ENCODE measurements around the gene GDPD2.

GDPD2 gene

DNA sequence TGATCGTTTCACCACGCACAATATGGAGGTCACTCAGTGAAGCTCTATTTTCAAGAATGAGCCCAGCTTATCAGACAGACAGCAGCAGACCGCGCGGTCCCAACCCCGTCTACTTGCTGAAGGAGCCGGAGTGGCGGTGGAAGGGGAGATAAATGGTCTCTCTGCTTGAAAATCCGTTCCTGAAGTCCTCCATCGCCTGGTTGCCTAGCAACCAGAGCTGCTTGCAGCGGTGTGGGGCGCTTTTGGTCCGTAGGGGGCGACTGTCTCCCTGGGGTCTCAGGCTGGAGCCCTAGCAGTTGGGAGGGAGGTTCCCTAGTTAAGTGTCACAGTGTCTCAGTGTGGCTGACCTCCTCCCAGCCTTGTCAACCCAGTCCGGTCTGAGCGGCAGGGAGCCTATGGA lies 13.2 kb downstream of the GDPD2 start:
- peaks cover 9% of the 10 kb centered on the region for H3K4me1 ChIP-seq (ENCODE audit: insufficient read depth, poor library complexity, severe bottlenecking)
- no peak overlapping the region for H3K4me3 ChIP-seq (ENCODE audit: severe bottlenecking)
- DNase-seq (ENCODE audit: low spot score) = no peak
- TF ChIP-seq, protein P1, sequence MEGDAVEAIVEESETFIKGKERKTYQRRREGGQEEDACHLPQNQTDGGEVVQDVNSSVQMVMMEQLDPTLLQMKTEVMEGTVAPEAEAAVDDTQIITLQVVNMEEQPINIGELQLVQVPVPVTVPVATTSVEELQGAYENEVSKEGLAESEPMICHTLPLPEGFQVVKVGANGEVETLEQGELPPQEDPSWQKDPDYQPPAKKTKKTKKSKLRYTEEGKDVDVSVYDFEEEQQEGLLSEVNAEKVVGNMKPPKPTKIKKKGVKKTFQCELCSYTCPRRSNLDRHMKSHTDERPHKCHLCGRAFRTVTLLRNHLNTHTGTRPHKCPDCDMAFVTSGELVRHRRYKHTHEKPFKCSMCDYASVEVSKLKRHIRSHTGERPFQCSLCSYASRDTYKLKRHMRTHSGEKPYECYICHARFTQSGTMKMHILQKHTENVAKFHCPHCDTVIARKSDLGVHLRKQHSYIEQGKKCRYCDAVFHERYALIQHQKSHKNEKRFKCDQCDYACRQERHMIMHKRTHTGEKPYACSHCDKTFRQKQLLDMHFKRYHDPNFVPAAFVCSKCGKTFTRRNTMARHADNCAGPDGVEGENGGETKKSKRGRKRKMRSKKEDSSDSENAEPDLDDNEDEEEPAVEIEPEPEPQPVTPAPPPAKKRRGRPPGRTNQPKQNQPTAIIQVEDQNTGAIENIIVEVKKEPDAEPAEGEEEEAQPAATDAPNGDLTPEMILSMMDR (IDR thresholded peaks at IDR 0.05; ENCODE audit: poor library complexity, severe bottlenecking) = no peak
- ATAC-seq (ENCODE audit: low read depth) = no peak
- H3K27me3 ChIP-seq (ENCODE audit: insufficient read depth, poor library complexity, severe bottlenecking) = no peaks in the 10 kb centered on the region
- H3K36me3 ChIP-seq (ENCODE audit: low read depth) = no peaks in the 10 kb centered on the region
- H3K9me3 ChIP-seq (ENCODE audit: severe bottlenecking) = no peaks in the 10 kb centered on the region
- no peak overlapping the region for H3K27ac ChIP-seq (ENCODE audit: poor library complexity, severe bottlenecking)

DNA sequence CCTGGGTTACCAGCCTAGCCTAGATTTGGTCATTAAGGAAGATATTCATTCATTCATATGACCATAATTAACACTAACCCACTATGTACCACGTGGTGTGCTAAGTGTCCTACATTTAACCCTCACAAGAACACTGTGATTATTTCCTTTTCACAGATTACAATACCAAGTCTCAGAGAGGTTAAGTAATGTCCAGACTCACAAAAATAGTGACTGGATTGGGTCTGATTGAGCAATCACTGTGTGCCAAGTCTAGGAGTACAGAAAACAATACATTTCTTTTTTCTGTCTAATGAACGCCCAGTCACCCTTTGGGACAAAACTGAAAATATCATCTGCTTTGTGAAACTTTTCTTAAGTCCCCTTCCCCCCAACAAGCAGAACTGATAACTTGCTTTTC lies 13.9 kb downstream of the GDPD2 start:
- H3K27me3 ChIP-seq (ENCODE audit: insufficient read depth, poor library complexity, severe bottlenecking) = no peaks in the 10 kb centered on the region
- H3K4me1 ChIP-seq (ENCODE audit: insufficient read depth, poor library complexity, severe bottlenecking) = peaks cover 9% of the 10 kb centered on the region
- no peaks in the 10 kb centered on the region for H3K9me3 ChIP-seq (ENCODE audit: severe bottlenecking)
- ATAC-seq (ENCODE audit: low read depth) = no peak
- H3K4me3 ChIP-seq (ENCODE audit: severe bottlenecking) = no peak overlapping the region
- H3K36me3 ChIP-seq (ENCODE audit: low read depth) = no peaks in the 10 kb centered on the region
- H3K27ac ChIP-seq (ENCODE audit: poor library complexity, severe bottlenecking) = no peak overlapping the region
- TF ChIP-seq, protein P1 (IDR thresholded peaks at IDR 0.05; ENCODE audit: poor library complexity, severe bottlenecking) = no peak
- no peak for DNase-seq (ENCODE audit: low spot score)

DNA sequence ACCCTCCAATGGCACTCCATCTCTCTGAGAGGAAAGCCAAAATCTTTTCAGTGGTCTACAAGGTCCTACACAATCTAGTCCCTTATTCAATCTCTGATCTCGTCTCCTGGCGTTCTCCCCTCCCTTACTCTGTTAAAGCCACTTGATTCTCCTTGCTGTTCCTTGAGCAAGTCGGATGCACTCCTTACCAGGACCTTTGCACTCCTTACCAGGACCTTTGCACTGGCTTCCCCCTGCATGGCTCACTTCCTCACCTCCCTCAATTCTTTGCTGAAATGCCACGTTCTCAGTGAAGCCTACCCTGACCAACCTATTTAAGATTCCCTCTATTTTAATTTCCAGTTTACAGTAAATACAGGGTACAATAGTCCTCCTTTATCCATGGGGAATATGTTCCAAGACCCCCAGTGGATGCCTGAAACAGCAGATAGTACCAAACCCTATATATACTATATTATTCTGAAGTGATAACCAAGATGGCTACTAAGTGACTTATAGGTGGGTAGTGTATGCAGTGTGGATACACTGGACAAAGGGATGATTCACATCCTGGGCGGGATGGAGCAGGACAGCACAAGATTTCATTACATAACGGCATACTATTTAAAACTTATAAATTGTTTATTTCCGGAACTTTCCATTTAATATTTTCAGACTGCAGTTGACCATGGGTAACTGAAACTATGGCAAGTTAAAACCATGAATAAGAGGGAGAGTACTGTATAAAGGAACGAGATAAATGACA lies 15.0 kb downstream of the GDPD2 start:
- TF ChIP-seq, protein P1 (IDR thresholded peaks at IDR 0.05; ENCODE audit: poor library complexity, severe bottlenecking) = no peak
- DNase-seq (ENCODE audit: low spot score) (no peak), ATAC-seq (ENCODE audit: low read depth) (peak; percentile 43; the same call in 2 of the 3 replicates)
- Histone ChIP-seq H3K9me3 (ENCODE audit: severe bottlenecking) (no peaks in the 10 kb centered on the region), H3K36me3 (ENCODE audit: low read depth) (no peaks in the 10 kb centered on the region), H3K4me3 (ENCODE audit: severe bottlenecking) (no peak overlapping the region), H3K27ac (ENCODE audit: poor library complexity, severe bottlenecking) (peak overlapping the region; percentile 40), H3K4me1 (ENCODE audit: insufficient read depth, poor library complexity, severe bottlenecking) (peaks cover 9% of the 10 kb centered on the region), H3K27me3 (ENCODE audit: insufficient read depth, poor library complexity, severe bottlenecking) (no peaks in the 10 kb centered on the region)

DNA sequence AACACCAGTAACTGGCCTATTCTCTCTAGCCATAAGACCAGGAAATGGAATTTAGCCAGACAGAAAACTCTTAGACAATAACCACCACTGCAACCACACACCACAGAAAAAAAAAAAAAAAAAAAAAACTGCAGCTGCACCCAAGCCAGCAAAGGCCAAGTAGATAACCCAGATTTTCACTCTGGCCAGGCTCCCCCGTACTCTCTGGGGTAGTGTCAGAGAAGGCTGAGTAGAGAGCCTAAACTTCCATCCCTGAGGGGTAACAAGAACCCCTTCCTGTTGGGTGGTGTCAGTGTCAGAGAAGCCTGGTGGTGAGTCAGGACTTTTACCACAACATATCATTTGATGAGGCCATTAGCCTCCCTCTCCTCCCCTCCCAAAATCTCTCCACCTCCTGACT lies 15.9 kb downstream of the GDPD2 start:
- Histone ChIP-seq H3K4me3 (ENCODE audit: severe bottlenecking) (no peak overlapping the region), H3K27me3 (ENCODE audit: insufficient read depth, poor library complexity, severe bottlenecking) (no peaks in the 10 kb centered on the region), H3K9me3 (ENCODE audit: severe bottlenecking) (no peaks in the 10 kb centered on the region), H3K27ac (ENCODE audit: poor library complexity, severe bottlenecking) (peak overlapping the region; percentile 40), H3K4me1 (ENCODE audit: insufficient read depth, poor library complexity, severe bottlenecking) (peaks cover 9% of the 10 kb centered on the region), H3K36me3 (ENCODE audit: low read depth) (no peaks in the 10 kb centered on the region)
- TF ChIP-seq, protein P1 (IDR thresholded peaks at IDR 0.05; ENCODE audit: poor library complexity, severe bottlenecking) = no peak
- DNase-seq (ENCODE audit: low spot score) (no peak), ATAC-seq (ENCODE audit: low read depth) (no peak)

DNA sequence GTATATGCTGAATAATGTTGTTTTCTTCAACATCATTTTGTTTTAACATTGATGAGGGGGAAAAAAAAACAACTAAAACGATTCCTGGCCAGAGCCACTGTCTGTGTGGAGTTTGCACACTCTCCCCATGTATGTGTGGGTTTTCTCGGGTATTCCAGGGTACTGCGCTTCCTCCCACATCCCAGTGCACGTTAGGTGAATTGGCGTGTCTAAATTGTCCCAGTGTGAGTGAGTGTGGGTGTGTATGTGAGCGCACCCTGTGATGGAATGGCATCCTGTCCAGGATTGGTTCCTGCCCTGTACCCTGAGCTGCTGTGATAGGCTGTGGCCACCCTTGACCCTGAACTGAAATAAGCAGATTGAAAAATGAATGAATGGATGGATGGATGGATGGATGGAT lies 19.1 kb downstream of the GDPD2 start:
- Histone ChIP-seq H3K36me3 (ENCODE audit: low read depth) (no peaks in the 10 kb centered on the region), H3K4me1 (ENCODE audit: insufficient read depth, poor library complexity, severe bottlenecking) (peaks cover 9% of the 10 kb centered on the region), H3K9me3 (ENCODE audit: severe bottlenecking) (no peaks in the 10 kb centered on the region), H3K4me3 (ENCODE audit: severe bottlenecking) (no peak overlapping the region), H3K27me3 (ENCODE audit: insufficient read depth, poor library complexity, severe bottlenecking) (peaks cover 5% of the 10 kb centered on the region), H3K27ac (ENCODE audit: poor library complexity, severe bottlenecking) (no peak overlapping the region)
- TF ChIP-seq, protein P1 (IDR thresholded peaks at IDR 0.05; ENCODE audit: poor library complexity, severe bottlenecking) = no peak
- ATAC-seq (ENCODE audit: low read depth) (no peak), DNase-seq (ENCODE audit: low spot score) (no peak)

All from RWPE2 (cell line).